Measurements from ENCODE around the gene CCL22.

CCL22 gene

DNA sequence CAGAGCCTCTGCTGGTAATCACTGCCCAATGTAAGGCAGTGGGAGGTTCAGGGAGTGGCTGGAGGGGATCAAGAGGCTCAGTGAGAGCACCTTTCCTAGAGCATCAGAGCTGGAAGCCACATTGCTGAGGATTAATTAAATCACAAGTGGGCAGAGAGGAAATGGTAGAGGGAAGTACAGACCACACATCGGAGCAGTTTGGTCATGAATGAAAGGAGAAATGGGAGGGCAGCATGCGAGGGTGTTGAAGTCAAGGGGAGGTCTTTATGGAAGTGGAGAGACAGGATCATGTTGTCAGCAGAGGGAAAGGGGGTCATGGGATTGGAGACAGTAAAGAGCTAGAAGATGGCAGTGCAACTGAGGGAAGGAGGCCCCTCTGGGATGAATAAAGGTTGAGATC is 48.3 kb downstream of the CCL22 start:
- H3K27ac Mint-ChIP-seq, result no peak overlapping the region
- no peak overlapping the region for H3K4me3 Mint-ChIP-seq
- H3K4me1 Mint-ChIP-seq, result no peaks in the 10 kb centered on the region
- CTCF ChIA-PET, result no interaction called here
- no peaks in the 10 kb centered on the region for H3K9me3 Mint-ChIP-seq
- H3K36me3 Mint-ChIP-seq, result no peaks in the 10 kb centered on the region
- no peak for DNase-seq
- H3K27me3 Mint-ChIP-seq, result peaks cover 21% of the 10 kb centered on the region

DNA sequence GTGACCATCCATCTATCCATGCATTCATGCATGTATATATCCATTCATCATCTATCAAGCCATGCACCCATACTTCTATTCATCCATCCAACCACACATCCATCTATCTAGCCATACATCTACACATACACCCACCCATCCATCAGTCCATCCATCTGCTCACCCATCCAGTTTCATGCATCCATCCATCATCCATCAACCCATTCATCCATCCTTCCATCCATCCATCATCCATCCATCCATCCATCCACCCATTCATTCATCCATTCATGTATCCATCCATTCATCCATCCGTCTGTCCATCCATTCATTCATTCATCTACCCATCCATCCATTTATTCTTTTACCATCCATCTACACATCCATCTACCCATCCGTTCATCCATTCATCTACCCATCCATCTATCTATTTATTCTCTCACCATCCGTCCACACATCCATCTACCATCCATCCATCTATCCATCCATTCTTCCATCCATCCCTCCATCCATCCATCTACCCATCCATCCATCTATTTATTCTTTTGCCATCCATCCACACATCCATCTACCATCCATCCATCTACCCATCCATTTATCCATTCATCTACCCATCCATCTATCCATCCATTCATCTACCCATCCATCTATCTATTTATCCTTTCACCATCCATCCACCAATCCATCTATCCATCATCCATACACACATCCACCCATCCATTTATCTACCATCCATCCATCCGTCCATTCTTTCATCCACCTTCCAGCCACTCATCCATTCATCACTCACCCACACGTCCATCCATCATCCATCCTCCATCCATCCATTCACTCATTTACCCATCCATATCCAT is 49.2 kb downstream of the CCL22 start:
- Mint-ChIP-seq H3K9me3 (no peaks in the 10 kb centered on the region), H3K4me3 (no peak overlapping the region), H3K4me1 (no peaks in the 10 kb centered on the region), H3K27me3 (peaks cover 16% of the 10 kb centered on the region), H3K27ac (no peak overlapping the region), H3K36me3 (no peaks in the 10 kb centered on the region)
- CTCF ChIA-PET, result no interaction called here
- DNase-seq, result no peak

GRCh38 chr16:57409065-57409464 is 50.5 kb downstream of the CCL22 start:
- no peaks in the 10 kb centered on the region for H3K4me1 Mint-ChIP-seq
- DNase-seq, result no peak
- H3K9me3 Mint-ChIP-seq, result no peaks in the 10 kb centered on the region
- H3K36me3 Mint-ChIP-seq, result no peaks in the 10 kb centered on the region
- H3K4me3 Mint-ChIP-seq, result no peak overlapping the region
- no peak overlapping the region for H3K27ac Mint-ChIP-seq
- CTCF ChIA-PET, result interaction anchor here (1.3 to 1.5 kb wide), 3 partner anchors 8 to 109 kb away, joined by 5 read pairs; no protein-coding TSS in a partner anchor
- peaks cover 17% of the 10 kb centered on the region for H3K27me3 Mint-ChIP-seq

DNA sequence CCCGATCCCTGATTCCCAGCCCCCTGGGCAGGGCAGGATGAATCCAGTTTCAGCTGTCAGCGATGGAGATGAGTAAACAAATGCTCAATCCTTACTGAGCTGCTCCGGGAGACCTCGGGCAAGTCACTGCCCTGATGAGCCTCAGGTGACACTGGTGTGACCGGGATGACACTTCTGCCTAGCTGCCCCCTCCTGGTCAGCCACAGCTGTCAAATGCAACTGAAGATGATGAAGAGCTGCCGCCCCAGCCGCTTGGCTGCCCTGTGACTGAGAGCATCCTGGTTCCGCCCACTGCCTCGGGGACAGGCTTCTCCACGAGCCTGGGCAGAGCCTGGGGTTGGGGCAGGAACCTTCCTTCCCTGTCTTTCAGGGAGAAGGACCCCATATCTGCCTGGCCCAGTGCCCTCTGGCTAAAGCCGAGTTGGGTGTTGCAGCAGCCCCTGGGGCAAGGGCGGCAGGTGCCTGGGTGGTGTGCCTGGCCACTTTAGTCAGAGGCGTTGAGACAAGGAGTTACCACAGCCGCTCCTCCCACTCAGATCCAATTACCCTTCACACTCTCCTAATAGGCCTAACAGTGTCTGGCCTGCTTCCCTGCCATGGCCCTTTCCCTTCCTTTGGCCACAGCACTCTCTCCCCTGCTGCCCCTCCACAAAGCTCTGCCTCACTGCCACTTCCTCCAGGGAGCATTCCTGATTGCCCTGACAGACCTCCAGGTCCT is 51.4 kb downstream of the CCL22 start:
- no peaks in the 10 kb centered on the region for H3K36me3 Mint-ChIP-seq
- peaks cover 10% of the 10 kb centered on the region for H3K27me3 Mint-ChIP-seq
- H3K9me3 Mint-ChIP-seq, result no peaks in the 10 kb centered on the region
- no peak overlapping the region for H3K27ac Mint-ChIP-seq
- no peaks in the 10 kb centered on the region for H3K4me1 Mint-ChIP-seq
- CTCF ChIA-PET, result interaction anchor here (1.3 to 1.5 kb wide), 2 partner anchors 9 to 110 kb away, joined by 5 read pairs; no protein-coding TSS in a partner anchor
- H3K4me3 Mint-ChIP-seq, result no peak overlapping the region
- no peak for DNase-seq

- CTCF ChIA-PET, result no interaction called here
- DNase-seq, result no peak
- no peak overlapping the region for H3K27ac Mint-ChIP-seq
Observed at GRCh38 chr16:57411362-57411976, 52.9 kb downstream of the CCL22 start.

DNA sequence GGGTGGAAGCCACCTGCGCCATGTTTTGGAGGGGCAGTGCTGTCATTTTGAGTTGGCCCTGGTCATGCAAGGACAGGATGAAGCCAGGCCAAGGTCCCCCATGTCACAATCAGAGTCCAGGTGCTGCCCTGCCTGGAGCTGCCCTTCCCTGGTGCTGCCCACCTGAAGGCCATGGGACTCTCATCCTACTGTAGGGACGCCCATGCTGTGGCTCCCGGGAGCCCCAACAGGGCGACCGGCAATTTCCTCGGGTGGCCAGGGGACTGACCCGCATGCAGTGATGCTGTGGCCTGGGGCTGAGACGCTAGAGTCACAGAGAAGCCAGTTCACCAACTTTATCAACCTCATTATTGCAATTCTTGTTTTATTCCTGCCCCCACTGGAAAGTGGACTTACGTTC is 54.0 kb downstream of the CCL22 start:
- Mint-ChIP-seq H3K4me3 (no peak overlapping the region), H3K27me3 (peaks cover 18% of the 10 kb centered on the region), H3K9me3 (no peaks in the 10 kb centered on the region), H3K4me1 (peaks cover 8% of the 10 kb centered on the region), H3K36me3 (no peaks in the 10 kb centered on the region), H3K27ac (no peak overlapping the region)
- DNase-seq, result no peak
- CTCF ChIA-PET, result interaction anchor here (1.1 to 2.1 kb wide), 3 partner anchors 69 to 111 kb away, joined by 3 to 16 read pairs (median 5); no protein-coding TSS in a partner anchor

More at GRCh38 chr16:57411362-57411976, 52.9 kb downstream of the CCL22 start:
- Mint-ChIP-seq H3K27me3 (peaks cover 12% of the 10 kb centered on the region), H3K9me3 (no peaks in the 10 kb centered on the region), H3K4me3 (no peak overlapping the region), H3K4me1 (no peaks in the 10 kb centered on the region), H3K36me3 (no peaks in the 10 kb centered on the region)

DNA sequence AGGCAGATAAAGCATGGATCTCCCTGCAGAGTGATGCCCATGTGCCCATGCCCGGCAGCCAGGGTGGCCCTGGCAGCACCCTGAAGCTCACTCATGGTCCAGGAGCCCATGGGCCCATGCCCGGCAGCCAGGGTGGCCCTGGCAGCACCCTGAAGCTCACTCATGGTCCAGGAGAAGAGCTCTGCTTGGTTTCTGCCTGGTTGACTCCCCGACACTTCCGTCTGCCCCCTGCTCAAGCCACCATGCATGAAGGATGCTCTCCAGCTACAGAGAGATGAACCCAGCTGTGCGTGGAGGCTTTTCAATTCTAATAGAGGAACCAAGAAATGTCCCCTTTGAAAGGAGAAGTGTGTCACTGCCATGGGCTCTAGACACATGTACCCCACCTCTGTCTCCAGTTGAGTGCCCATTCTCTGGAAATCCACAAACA is 54.7 kb downstream of the CCL22 start:
- no peaks in the 10 kb centered on the region for H3K36me3 Mint-ChIP-seq
- no peaks in the 10 kb centered on the region for H3K9me3 Mint-ChIP-seq
- no peak overlapping the region for H3K27ac Mint-ChIP-seq
- CTCF ChIA-PET, result interaction anchor here (1.1 to 2.1 kb wide), 4 partner anchors 70 to 112 kb away, joined by 3 to 16 read pairs (median 4); no protein-coding TSS in a partner anchor
- peaks cover 22% of the 10 kb centered on the region for H3K27me3 Mint-ChIP-seq
- H3K4me1 Mint-ChIP-seq, result peaks cover 12% of the 10 kb centered on the region
- no peak for DNase-seq
- H3K4me3 Mint-ChIP-seq, result no peak overlapping the region

- peaks cover 14% of the 10 kb centered on the region for H3K4me1 Mint-ChIP-seq
- no peak overlapping the region for H3K27ac Mint-ChIP-seq
- H3K4me3 Mint-ChIP-seq, result no peak overlapping the region
Observed at GRCh38 chr16:57413733-57414132, 55.1 kb downstream of the CCL22 start.

More at GRCh38 chr16:57413733-57414132, 55.1 kb downstream of the CCL22 start:
- Mint-ChIP-seq H3K27me3 (peaks cover 26% of the 10 kb centered on the region), H3K9me3 (no peaks in the 10 kb centered on the region), H3K36me3 (no peaks in the 10 kb centered on the region)
- CTCF ChIA-PET, result interaction anchor here (1.1 to 2.1 kb wide), 3 partner anchors 99 to 112 kb away, joined by 3 to 16 read pairs (median 5); no protein-coding TSS in a partner anchor
- no peak for DNase-seq

Measured in activated naive CD4-positive, alpha-beta T cell treated with anti-CD3 and anti-CD28 coated beads, Interleukin-2, amount 10 ng/mL, durations not matched to agents 7 days and 5 days (primary cell).